CD4-positive, alpha-beta T cell treated with Interleukin-17A for 1 hour (primary cell): Measurements from ENCODE around the gene TMPRSS13.
"Not testable (repeated sequence)": the region's sequence is repeated elsewhere in the genome, so short reads cannot be mapped to it uniquely, and the experiment has no call there.

Source experiments
- DNase-seq: peaks from one replicate; pipeline ENCODE4 v3.0.0-alpha.2; 2020

TMPRSS13 gene

DNA sequence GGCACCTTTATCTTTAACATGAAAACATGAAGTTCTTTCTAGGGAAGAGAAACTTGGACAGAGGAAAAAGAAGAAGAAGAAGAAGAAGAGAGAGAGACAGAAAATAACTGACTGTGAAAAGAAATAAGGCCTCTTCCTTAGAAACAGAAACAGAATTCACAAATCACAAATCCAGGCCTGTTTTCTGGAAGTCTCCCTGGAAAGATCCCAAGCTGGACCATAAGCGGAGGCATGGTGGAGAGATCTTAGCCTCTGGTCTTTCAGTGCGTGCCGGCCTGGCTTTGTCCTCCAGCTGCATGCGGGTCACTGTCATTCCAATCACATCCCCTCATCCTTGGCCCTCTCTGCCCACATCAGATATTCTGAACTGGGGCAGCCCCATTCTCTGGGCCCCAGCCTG is 59.6 kb downstream of the TMPRSS13 start:
- DNase-seq: no peak

DNA sequence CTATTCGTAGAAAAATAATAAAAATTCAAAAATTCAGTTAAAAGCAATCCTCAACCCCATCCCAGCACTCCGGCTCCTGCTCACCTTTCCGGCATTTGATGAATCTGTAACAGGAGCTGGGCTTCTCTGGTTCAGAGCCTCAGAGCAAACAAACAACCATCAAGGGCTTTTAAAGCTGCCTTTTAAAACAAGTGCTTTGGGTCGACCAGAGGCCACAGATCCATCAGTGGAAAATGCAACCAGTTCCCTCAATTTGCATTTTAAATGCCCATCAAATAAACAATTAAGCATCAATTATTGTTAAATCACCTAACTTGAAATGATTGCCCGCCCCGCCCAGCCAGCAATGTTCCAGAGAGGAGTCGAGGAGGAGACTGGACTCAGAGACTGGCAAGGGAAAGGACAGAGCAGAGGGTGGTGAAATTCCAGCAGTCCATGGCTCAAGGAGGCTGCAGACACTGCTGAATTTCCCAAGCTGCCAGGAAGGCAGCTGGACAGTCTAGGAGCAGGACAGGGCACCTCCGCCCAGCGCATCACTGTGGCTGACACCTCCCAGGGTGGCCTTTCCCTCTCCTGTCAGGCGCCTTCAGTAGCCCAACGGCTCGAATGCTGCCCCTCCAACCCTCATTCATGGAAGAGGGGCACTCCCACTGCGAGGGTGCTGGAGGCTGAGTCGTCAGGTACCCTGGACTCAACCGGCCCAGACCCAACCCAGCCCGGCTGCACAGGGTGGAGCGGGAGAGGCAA is 60.2 kb downstream of the TMPRSS13 start:
- no peak for DNase-seq

DNA sequence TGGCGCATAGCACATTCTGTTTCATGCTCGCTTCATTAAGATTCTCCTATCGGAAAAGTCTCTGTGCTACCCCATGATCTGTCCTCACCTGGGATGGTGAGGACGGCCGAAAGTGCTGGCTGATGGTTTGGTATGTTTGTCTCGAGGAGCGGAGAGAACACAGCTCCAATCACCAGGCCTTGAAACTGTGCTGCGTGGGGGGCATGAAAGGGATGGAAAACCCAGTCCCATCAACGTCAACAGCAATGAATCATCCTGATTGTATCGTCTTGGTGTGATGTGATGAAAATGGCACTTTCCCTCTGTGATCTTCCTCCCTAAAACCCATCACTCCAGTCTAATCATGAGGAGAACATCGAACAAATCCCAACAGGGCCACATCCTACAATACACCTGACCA is 61.1 kb downstream of the TMPRSS13 start:
- no peak for DNase-seq

DNA sequence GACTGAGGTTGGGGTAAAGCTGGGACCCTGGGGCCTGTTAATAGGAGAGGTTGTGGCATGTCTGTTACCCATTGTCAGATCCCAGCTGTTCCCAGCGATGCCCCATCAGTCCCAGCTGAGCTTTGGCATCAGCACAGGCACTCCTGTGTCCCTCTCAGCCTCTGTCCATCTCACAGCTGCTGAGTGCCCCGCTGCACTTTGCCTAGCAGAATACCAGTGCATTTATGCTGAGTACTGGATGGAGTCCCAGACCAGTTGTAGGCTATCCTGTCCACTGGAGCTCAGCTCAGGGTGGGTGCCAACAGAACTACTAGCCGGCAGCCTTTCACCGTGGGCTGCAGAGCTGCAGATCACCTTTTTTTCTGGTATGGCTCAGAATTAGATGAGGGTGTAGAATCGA is 62.7 kb downstream of the TMPRSS13 start:
- no peak for DNase-seq

DNA sequence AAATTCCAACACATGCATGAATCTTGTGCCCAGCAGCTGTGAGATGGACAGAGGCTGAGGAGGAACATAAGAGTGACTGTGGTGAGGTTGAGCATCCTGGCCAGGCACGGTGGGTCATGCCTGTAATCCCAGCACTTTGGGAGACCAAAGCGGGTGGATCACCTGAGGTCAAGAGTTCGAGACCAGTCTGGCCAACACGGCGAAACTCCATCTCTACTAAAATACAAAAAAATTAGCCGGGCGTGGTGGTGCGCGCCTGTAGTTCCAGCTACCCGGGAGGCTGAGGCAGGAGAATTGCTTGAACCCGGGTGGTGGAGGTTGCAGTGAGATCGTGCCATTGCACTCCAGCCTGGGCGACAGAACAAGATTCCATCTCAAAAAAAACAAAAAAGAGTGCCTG is 63.7 kb downstream of the TMPRSS13 start:
- not testable (repeated sequence) for DNase-seq

DNA sequence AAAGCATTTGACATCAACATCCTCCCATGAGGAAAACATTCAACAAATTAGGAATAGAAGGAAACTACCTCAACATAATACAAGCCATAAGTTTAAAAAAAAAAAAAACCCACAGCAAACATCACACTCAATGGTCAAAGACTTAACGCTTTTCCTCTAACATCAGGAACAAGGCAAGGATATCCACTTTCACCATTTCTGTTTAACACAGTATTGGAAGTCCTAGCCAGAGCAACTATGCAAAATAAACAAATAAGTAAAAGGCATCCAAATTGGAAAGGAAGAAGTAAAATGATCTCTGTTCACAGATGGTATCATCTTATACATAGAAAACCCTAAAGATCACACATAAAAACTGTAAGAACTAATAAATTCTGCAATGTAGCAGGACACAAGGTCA is 65.8 kb downstream of the TMPRSS13 start:
- DNase-seq: no peak

DNA sequence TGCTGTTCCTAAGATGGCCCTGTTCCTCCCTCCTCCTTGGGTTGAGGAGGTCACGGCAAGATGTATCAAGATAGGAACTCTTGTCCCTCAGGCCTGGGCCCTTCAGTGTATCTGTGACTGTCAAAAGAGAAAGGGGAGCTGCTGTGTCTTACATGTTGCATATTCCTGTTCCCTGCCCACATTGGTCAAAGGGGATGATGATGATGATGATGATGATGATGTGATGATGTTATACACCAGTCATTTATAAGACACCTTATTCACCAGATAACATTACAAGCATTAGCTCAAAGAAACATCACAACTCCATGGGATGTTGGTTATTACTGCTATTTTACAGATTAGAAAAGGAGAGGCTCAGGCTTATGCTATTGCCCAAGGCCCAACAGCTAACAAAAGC is 66.4 kb downstream of the TMPRSS13 start:
- DNase-seq: no peak

DNA sequence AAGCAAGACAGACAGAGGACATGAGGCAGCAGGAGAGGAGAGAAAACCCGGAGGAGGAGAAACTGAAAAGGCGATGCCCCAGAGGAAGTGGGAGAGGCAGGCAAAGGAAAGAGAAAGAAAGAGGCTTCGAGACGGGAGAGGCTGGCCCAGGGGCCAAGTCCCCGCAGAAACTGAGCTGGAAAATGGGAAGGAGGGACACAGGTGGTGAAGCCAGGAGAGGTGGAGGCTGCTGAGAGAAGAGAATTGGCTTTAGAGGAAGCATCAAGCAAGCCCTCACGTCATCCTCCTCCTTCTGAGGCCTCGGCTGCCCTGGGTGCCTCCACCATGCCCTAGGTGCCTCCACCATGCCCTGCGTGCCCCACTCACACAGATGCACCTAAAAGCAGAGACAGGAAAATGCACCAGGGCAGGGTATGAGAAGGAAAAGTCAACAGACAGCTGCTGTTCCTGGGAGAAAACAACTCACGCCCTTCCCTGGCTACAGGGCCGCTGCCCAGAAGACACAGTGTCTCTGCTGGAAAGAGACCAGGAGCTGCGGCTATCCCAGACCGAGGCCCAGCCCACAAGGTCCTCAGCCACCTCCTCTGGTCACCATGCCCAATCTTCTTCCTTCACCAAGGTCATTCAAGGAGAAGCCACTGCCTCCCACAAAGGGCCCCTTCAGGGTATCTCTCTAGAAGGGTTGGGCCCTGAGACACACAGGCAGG is 67.0 kb downstream of the TMPRSS13 start:
- no peak for DNase-seq

DNA sequence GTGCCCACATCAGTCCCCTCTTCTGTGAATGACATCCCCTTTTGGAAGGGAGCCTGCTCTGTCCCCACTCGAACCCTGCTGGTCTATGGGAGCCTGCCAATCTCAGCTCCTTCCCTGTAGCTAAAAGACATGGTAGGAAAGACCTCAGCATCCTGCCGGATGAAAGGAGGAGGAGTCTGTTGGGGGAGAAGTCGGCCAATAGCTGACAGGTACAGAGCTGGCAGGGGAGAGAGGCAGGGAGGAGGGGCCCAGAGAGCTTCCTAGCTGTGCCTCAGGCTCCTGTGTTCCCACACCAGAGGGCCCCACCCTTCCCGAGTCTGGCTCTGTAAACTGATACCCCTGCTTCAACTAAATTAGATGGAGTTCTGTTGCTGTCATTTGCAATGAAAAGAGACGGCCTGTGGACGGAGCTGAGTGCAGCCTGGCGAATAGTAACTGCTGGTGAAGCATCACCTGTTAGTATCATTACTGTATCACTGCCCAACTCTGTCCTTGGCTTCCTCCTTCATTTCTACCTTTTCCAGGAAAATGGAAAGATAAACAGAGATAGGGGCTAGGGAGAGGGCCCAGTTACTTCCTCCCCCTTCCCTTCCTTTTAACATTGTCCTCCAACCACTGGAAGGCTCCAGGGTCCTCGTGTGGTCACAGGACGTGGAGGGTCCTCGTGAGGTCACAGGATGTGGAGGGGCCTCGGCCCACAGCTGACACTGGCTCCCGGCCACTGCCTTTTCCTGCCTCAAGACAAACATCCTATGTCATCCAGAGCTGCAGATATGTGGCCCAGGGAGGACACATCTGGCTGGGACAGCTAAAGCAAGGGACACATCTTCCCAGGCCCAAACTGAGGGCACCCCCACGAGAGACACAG is 67.8 kb downstream of the TMPRSS13 start:
- DNase-seq: no peak

DNA sequence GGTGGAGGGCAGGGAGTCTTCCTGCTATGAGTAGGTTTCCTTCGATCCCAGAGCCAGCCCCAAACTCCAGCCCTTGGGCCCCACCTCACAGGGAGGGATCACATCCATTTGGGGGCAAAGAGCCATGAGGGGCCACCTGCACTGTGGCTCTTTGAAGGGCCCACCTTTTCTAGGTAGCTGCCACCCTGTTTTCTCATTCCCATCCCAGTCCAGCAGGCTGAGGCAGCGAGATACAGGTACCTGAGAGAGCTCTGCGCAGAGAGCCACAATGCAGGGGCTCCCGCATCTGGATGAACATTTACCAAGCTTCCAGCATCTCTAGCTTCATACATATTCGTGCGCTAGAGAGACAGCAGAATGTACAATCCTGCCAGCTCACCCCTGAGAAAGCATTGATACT is 69.1 kb downstream of the TMPRSS13 start:
- no peak for DNase-seq

DNA sequence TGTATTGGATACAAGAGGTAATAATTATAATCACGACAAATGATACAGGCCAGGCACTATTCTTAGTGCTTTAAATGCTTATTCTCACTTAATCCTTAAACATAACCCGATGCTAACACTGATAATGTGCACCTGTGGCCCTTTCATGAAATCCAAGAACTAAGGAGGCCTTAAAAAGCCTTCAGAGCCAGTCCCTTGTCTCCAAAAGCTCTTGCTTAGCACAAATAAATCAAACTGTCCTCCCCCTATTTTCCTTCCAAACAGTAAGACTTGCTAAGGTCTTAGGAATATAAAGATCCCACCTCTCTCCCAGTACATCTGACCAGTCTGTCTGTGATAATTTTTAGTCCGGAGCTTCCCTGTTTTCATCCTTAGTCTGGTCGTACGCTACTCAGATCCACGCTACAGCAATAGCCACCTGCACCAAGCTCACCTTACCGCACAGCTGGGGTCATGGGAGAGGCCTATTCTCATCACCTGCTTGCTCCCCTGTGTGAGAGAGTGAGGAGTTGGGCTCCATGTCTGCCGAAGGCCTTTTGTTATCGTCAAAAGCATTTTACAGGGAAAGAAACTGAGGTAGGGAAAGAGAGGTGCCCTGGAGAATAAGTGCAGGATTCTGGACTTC is 69.6 kb downstream of the TMPRSS13 start:
- DNase-seq: no peak

DNA sequence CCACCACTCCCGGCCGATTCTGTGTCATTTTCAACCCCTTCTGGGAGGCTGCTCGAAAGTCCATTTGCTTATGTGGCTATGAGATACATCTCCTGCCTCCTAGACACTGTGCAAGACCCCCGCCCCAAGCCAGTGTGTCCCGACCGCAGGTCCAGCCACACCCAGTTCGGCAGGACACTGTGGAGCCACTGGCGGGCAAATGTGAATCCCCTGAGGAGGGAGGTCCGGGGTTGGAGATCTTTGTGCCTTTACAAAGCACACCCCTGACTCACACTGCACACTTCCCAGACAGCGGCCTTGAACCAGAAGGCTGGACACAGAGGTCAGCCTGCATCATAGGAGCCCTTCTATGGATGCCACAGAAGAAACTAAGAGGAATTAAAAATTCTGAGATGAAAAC is 70.1 kb downstream of the TMPRSS13 start:
- DNase-seq: no peak

DNA sequence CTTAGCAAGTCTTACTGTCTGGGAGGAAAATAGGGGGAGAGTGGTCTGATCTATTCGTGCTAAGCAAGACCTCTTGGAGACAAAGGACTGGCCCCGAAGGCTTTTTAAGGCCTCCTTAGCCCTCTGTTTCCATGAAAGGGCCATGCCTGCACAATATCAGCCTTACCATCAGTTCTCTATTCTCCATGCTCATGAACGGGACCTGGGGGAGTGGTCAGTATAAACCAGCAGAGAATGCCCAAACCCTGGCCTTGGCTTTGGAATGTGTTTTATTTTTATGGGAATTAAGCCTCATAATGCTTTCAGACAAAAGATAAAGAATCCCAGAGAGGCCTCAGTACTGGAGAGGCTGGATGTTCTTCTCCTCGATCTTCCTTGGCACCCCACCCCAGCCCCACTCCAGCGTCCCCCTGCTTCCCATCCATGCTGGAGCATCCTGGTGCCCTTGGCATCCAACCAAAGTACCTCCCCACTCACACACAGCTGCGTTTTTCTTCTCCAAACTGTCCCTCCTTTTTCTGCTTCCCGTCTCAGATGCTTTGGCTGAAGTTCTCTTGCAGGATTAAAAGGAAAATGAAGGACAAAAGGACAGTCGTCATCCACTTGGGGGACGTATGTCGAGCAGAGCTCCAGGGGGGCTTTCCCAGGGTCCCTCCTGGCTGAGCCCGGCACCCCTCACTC is 71.3 kb downstream of the TMPRSS13 start:
- no peak for DNase-seq

DNA sequence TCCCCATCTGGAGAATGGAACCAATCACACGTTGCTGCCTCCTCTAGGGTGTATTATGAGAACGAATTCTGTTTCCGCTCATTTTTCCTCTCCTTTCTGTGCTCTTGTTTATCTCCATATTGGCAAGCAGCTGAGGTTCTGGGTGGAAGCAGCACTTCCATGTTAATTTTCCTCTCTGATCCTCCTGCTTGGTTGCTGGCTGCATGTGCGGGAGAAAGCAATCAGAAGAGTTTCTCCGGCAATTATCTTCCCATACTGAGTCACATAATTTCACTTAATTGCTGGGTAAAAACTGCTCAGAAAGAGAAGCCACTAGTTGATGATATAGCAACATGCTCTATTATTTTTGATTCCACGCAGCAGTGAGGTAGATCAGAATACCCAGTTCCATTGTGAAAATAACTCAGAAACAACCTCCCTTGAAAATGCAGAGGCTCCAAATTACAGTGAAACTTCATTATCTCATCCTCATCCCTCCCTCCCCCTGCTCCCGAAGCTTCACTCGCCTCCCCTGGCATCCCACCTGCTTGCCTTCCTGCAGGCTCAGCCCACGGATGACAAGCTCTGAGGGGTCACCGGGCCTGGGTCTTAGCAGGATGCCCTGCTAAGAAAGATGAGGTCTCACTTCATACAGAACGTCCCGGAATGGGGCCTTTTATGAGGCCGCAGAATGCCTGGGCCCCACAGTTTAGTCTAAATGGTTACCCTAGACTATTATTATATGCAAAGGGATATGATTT is 73.1 kb downstream of the TMPRSS13 start:
- DNase-seq: no peak

DNA sequence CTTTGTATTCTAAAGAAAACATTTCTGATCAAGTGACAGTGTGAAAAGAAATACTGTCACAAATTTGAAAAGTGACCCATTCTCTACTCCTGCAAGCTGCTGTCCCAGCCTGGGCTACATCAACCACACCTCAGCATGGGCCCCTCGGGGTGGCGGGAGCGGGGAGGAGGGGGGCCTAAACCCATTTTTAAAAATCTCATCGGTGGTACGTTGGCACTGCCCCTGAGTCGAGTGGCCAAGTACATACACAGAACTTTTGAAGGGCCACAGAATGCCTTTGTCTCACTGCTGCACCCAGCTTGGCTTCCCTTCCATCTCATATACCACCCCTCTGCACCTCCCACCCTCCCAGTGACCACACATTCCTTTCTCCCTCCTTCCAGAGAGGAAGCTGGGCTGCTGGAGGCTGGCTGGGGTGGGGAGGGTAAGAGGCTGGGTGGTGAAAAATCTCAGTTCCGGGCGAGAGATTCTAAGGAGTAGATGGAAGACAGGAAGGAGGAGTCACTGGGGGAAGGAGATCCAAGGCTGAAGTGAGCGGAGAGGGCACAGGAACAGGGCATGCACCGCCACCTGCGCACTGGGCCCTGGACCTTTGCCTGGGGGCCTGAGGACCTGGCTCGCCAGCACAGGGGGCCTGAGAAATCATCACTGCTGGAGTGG is 73.9 kb downstream of the TMPRSS13 start:
- DNase-seq: no peak

DNA sequence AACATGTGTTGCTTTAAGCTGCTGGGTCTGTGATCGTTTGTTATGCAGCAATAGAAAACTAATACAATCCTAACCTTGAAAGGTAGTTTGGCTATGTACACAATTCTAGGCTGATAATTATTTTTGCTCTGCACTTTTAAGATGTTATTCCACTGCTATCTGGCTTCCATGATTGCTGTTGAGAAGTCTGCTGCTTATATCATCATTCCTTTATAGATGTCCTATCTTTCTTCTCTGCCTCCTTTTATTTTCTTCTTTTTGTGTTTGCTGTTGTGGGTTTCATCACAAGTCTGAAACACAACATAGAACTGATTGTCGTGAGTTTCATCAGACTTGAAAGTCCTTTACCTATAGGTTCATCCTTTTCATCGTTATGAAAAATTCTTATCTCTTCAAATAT is 76.9 kb downstream of the TMPRSS13 start:
- DNase-seq: no peak

DNA sequence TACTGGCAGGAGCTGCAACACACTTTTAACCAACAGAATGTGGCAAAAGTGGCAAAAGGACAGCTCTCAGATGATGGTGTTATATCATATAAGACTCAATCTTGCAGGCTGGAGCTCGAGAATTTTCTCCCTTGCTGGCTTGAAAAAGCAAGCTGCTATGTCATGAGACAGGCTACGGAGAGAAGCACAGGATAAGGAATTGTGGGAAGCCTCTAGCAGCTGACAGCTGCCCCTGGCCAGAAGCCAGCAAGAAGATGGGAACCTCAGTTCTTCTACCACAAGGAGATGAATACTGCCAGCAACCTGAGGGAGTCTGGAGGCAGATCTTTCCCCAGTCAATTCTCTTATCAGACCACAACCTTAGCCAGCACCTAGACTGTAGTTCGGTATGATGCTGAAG is 77.3 kb downstream of the TMPRSS13 start:
- DNase-seq: no peak

DNA sequence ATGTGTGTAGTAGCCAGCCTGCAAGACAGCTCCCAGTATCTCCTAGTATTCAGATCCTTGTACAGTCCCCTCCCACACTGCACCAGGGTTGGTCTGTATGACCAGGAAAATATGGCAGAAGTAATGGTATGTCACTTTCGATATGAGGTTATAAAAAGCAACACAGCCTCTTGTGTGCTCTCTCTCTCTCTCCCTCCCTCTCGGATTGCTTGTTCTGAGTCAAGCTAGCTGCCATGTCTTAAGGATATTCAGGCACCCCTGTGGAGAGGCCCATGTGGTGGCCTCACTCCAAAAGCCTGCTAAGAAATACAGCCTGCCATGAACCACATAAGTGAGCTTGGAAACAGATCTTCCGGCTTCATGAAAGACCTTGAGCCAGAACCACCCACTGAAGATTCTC is 78.1 kb downstream of the TMPRSS13 start:
- no peak for DNase-seq
